ENCODE data around the gene PAMR1. TPM values are rescaled to one million over a fixed set of nuclear protein-coding genes. Genes with fewer than 3 reads are reported as not detected.
A peak's percentile ranks its signal among the peaks of the same experiment; 100 is the strongest.

PAMR1 gene
- total RNA-seq, 1 donor from 2014 or later = 4.6 TPM

DNA sequence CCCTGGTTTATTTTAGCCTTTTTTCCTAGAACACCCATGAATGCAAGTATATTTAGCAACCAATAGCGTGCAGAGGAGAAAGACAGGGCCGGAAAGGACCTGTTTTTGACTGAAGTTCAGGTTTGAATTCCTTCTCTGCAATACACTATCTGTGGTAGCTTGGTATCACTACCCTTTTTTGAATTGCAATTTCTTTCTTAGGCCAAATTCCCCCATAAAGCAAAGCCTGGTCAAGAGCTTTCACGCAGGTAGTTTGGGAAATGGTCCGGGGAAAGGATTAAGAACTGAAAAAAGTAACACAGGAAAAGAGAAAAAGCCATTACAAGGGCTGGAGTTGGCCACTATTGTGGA lies 38.8 kb upstream of the PAMR1 start:
- peak overlapping the region in 1 of 2 donors; percentile 17 for H3K27ac ChIP-seq
- H3K9me3 ChIP-seq = peaks cover 0 to 4% of the 10 kb centered on the region in 2 donors
- no peak for DNase-seq (ENCODE audit: low spot score in 2 of 2)
- H3K36me3 ChIP-seq = no peaks in the 10 kb centered on the region
- TF ChIP-seq, protein P1, sequence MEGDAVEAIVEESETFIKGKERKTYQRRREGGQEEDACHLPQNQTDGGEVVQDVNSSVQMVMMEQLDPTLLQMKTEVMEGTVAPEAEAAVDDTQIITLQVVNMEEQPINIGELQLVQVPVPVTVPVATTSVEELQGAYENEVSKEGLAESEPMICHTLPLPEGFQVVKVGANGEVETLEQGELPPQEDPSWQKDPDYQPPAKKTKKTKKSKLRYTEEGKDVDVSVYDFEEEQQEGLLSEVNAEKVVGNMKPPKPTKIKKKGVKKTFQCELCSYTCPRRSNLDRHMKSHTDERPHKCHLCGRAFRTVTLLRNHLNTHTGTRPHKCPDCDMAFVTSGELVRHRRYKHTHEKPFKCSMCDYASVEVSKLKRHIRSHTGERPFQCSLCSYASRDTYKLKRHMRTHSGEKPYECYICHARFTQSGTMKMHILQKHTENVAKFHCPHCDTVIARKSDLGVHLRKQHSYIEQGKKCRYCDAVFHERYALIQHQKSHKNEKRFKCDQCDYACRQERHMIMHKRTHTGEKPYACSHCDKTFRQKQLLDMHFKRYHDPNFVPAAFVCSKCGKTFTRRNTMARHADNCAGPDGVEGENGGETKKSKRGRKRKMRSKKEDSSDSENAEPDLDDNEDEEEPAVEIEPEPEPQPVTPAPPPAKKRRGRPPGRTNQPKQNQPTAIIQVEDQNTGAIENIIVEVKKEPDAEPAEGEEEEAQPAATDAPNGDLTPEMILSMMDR (IDR thresholded peaks at IDR 0.05) = no peak
- intact Hi-C loops (cut with DNase I) = no loop called here
- H3K4me1 ChIP-seq = peaks cover 3 to 20% of the 10 kb centered on the region in 2 donors
- H3K27me3 ChIP-seq = no peaks in the 10 kb centered on the region
- H3K4me3 ChIP-seq = no peak overlapping the region

DNA sequence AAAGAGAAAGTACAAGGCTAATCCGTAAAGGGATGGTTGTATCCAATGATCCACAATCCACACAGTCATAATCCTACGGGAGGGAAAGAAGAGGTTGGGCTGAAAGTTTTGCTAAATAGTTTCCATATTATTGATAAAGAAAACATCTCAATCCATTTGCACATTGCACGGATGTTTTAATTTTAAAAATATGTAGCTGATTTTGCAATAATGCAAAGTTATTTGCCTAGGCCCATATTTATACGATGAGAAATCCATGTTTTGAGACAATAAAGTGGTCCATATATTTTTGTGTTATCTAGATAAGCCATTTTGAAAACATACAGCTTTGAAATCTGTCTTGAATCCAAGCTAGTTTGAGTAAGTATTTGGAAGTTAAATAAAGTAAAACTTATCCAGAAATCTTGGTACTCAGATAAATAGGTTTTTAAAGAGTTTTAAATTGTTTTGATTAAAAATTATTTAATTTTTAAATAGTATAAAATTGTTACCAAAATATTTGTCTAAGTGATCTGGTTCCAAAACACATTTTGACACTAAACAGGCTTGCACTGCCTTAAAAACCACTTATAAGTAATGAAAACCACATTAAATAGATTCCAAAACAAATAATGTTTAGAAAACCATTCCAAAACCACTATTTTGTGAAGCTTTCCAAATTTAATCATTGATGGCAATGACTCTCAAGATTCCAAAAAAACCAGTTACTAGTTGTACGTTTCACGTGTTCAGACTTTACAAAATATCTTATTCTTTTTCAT lies 38.2 kb upstream of the PAMR1 start:
- H3K27me3 ChIP-seq = no peaks in the 10 kb centered on the region
- H3K4me1 ChIP-seq = peaks cover 3 to 20% of the 10 kb centered on the region in 2 donors
- DNase-seq (ENCODE audit: low spot score in 2 of 2) = no peak
- H3K27ac ChIP-seq = peak overlapping the region in 1 of 2 donors; percentile 17
- H3K9me3 ChIP-seq = peaks cover 0 to 4% of the 10 kb centered on the region in 2 donors
- TF ChIP-seq, protein P1 (IDR thresholded peaks at IDR 0.05) = no peak
- intact Hi-C loops (cut with DNase I) = no loop called here
- peak overlapping the region in 1 of 2 donors; percentile 14 for H3K4me3 ChIP-seq
- H3K36me3 ChIP-seq = no peaks in the 10 kb centered on the region

DNA sequence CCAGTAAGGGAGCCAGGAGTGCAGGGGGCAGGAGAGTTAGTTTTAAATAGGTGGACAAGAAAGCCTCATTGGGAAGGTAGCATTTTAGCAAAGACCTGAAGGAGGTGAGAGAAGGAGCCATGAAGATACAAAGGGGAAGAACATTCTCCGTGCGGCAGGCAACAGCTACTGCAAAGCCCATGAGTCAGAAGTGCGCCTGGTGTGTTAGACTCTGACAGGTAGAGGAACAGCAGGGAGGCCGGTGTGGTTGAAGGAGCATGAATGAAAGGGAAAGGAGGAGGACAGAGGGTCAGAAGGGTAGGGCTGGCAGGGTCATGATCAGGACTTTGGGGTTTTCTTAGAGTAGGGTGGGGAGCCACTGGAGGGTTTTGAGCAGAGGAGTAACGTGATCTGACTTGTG lies 34.5 kb upstream of the PAMR1 start:
- no peaks in the 10 kb centered on the region for H3K36me3 ChIP-seq
- TF ChIP-seq, protein P1 (IDR thresholded peaks at IDR 0.05) = no peak
- H3K27ac ChIP-seq = no peak overlapping the region
- H3K9me3 ChIP-seq = no peaks in the 10 kb centered on the region
- no peaks in the 10 kb centered on the region for H3K27me3 ChIP-seq
- H3K4me1 ChIP-seq = peaks cover 0 to 13% of the 10 kb centered on the region in 2 donors
- intact Hi-C loops (cut with DNase I) = no loop called here
- H3K4me3 ChIP-seq = no peak overlapping the region
- DNase-seq (ENCODE audit: low spot score in 2 of 2) = no peak

DNA sequence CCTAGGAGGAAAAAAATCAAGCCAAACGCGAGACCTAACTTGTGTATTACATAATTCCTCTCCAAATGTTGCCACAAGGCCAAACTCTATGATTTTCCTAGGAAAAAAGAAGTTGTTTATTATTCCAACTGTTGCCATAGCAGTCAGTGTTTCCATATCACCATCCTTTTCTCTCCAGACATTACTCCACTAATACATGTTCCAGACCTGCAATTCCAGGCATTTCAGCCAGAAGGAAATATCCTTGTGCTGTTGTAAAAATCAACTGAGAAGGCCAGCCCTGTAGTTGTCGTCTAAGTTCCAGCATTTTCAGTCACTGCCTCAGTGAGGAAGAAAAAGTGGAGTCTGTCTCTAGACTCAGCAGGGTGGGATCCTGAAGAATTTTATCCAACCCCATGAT lies 33.1 kb upstream of the PAMR1 start:
- Histone ChIP-seq H3K27ac (peak overlapping the region; percentile 11 to 46), H3K4me1 (peaks cover 0 to 7% of the 10 kb centered on the region in 2 donors), H3K27me3 (no peaks in the 10 kb centered on the region), H3K9me3 (no peaks in the 10 kb centered on the region), H3K4me3 (no peak overlapping the region), H3K36me3 (no peaks in the 10 kb centered on the region)
- intact Hi-C loops (cut with DNase I) = no loop called here
- TF ChIP-seq, protein P1 (IDR thresholded peaks at IDR 0.05) = peak in 1 of 3 experiments; percentile 14
- no peak for DNase-seq (ENCODE audit: low spot score in 2 of 2)

DNA sequence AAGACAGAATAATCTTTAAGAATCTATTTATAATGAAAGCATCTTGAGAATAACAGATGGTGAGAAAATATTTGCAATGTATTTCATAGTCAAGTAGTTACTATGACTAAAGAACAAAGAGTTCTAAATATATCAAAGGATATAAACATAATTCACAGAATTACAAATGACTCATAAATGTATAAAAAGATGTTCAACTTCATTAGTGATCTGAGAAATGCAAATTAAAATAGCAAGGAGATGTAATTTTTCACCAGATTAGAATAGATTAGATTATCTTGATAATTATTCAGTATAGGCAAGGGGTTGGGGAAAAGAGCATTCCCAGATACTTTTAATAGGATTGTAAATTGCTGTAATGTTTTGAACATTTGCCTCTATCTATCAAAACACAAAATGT lies 30.1 kb upstream of the PAMR1 start:
- no peak overlapping the region for H3K27ac ChIP-seq
- intact Hi-C loops (cut with DNase I) = no loop called here
- no peaks in the 10 kb centered on the region for H3K27me3 ChIP-seq
- H3K4me1 ChIP-seq = peaks cover 0 to 3% of the 10 kb centered on the region in 2 donors
- TF ChIP-seq, protein P1 (IDR thresholded peaks at IDR 0.05) = no peak
- no peaks in the 10 kb centered on the region for H3K36me3 ChIP-seq
- no peak overlapping the region for H3K4me3 ChIP-seq
- no peaks in the 10 kb centered on the region for H3K9me3 ChIP-seq
- DNase-seq (ENCODE audit: low spot score in 2 of 2) = no peak
